Subcutaneous abdominal adipose tissue (tissue), 5 donors: ENCODE results near the gene EIF4G1.

Experiments
- H3K27ac ChIP-seq: one replicate; pipeline ENCODE4 v1.7.0; 2013; ENCODE audit warnings: low read depth, mild to moderate bottlenecking, inconsistent platforms, low read length, moderate library complexity
- H3K27me3 ChIP-seq, 5 donors: one replicate each; pipeline ENCODE4 v1.7.0; 2013; ENCODE audit warnings: low read length in 5 of 5, inconsistent platforms in 1 of 5; ENCODE audit not compliant: control insufficient read depth in 5 of 5, insufficient read depth in 4 of 5
- H3K36me3 ChIP-seq, 5 donors: one replicate each; pipeline ENCODE4 v1.7.0; 2013; ENCODE audit warnings: low read length in 5 of 5; ENCODE audit not compliant: control insufficient read depth in 5 of 5, insufficient read depth in 5 of 5
- H3K4me1 ChIP-seq, 5 donors: one replicate each; pipeline ENCODE4 v1.7.0; 2013; ENCODE audit warnings: low read length in 5 of 5, mild to moderate bottlenecking in 3 of 5, moderate library complexity in 1 of 5; ENCODE audit not compliant: control insufficient read depth in 5 of 5, insufficient read depth in 5 of 5
- H3K4me3 ChIP-seq, 5 donors: one replicate each; pipeline ENCODE4 v1.7.0; 2013; ENCODE audit warnings: low read length in 5 of 5, low read depth in 1 of 5
- H3K9ac ChIP-seq, 5 donors: one replicate each; pipeline ENCODE4 v1.7.0; 2013; ENCODE audit warnings: low read length in 5 of 5, mild to moderate bottlenecking in 4 of 5, moderate library complexity in 3 of 5
- H3K9me3 ChIP-seq, 5 donors: one replicate each; pipeline ENCODE4 v1.7.0; 2013; ENCODE audit warnings: low read length in 5 of 5; ENCODE audit not compliant: control insufficient read depth in 5 of 5
- donor health status: healthy.
- donor health status: healthy.
- donor health status: healthy.
- donor health status: healthy.
- donor health status: healthy.

Gene EIF4G1

DNA sequence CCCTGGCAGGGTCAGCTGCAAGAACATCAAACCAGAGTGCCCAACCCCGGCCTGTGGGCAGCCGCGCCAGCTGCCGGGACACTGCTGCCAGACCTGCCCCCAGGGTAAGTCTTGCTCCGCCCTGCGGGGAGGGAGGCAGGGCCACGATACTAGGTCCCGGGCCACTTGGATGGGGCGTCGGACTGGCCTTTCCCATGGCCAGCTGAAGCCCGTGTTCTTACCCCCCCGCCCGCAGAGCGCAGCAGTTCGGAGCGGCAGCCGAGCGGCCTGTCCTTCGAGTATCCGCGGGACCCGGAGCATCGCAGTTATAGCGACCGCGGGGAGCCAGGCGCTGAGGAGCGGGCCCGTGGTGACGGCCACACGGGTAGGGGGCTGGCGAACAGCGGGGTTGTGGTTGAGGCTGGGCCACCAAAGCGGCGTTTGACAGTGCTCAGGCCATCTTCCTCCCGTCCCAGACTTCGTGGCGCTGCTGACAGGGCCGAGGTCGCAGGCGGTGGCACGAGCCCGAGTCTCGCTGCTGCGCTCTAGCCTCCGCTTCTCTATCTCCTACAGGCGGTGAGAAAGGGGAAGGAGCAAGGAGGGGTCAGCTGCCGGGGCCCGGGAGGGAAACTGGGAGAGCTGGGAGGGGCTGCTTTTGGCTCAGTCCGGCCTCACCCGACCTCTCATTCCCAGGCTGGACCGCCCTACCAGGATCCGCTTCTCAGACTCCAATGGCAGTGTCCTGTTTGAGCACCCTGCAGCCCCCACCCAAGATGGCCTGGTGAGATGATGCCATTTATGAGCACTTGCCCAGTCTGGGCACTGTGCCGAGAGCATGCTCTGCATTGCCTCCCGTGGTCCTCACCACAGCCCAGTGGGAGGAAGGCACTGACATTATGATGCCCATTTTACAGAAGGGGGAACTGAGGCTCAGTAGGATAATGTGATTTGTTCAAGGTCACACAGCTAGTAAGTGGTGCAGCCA, 67.1 kb downstream of the EIF4G1 start:
- Histone ChIP-seq H3K27me3 (peaks cover 0 to 21% (median 5%) of the 10 kb centered on the region in 5 donors), H3K4me3 (peak overlapping the region in 4 of 5 donors; percentile 55 to 66 (median 62)), H3K9me3 (no peaks in the 10 kb centered on the region), H3K36me3 (peaks cover 0 to 28% (median 7%) of the 10 kb centered on the region in 5 donors), H3K27ac (no peak overlapping the region), H3K9ac (peak overlapping the region in 2 of 5 donors; percentile 5 to 32), H3K4me1 (peaks cover 0 to 41% (median 38%) of the 10 kb centered on the region in 5 donors)

DNA sequence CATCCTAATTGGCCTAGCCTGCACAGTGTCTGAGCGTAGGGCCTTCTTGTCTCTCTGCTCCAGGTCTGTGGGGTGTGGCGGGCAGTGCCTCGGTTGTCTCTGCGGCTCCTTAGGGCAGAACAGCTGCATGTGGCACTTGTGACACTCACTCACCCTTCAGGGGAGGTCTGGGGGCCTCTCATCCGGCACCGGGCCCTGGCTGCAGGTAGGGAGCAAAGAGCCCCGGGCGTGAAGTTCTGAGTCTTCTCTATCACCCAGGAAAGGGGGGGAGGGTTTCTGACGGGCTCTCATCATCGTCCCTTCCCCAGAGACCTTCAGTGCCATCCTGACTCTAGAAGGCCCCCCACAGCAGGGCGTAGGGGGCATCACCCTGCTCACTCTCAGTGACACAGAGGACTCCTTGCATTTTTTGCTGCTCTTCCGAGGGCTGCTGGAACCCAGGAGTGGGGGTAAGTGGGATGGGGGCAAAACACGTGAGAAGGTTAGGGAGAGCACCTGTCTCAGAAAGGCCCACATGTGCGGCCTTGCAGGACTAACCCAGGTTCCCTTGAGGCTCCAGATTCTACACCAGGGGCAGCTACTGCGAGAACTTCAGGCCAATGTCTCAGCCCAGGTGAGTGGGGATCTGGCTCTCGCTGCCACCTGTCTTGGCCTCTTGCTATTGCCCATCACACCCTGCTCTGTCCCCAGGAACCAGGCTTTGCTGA, 68.1 kb downstream of the EIF4G1 start:
- Histone ChIP-seq H3K36me3 (peaks cover 0 to 37% (median 7%) of the 10 kb centered on the region in 5 donors), H3K4me3 (no peak overlapping the region), H3K27ac (no peak overlapping the region), H3K9ac (no peak overlapping the region), H3K27me3 (peaks cover 0 to 21% (median 3%) of the 10 kb centered on the region in 5 donors), H3K4me1 (peaks cover 0 to 38% (median 35%) of the 10 kb centered on the region in 5 donors), H3K9me3 (no peaks in the 10 kb centered on the region)

DNA sequence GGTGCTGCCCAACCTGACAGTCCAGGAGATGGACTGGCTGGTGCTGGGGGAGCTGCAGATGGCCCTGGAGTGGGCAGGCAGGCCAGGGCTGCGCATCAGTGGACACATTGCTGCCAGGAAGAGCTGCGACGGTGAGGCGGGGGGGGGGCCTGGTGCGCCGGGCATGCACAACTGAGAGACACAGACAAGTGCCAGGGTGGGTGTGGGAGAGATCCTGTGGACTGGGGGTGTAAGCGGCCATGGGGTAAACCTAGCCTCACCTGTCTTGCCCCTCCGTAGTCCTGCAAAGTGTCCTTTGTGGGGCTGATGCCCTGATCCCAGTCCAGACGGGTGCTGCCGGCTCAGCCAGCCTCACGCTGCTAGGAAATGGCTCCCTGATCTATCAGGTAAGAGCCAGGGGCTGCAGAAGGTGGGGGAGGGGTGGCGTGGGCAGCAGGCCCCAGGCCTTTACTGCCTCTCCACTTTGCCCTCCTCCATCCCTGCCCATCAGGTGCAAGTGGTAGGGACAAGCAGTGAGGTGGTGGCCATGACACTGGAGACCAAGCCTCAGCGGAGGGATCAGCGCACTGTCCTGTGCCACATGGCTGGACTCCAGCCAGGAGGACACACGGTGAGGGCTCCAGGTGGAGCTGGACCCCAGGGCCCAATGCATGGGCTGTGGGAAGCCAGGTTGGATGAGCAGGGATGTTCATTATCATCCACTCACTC, 68.8 kb downstream of the EIF4G1 start:
- no peak overlapping the region for H3K4me3 ChIP-seq
- H3K27ac ChIP-seq, result no peak overlapping the region
- H3K36me3 ChIP-seq, result peaks cover 0 to 41% (median 7%) of the 10 kb centered on the region in 5 donors
- no peak overlapping the region for H3K9ac ChIP-seq
- H3K27me3 ChIP-seq, result peaks cover 0 to 21% (median 2%) of the 10 kb centered on the region in 5 donors
- no peaks in the 10 kb centered on the region for H3K9me3 ChIP-seq
- peaks cover 0 to 31% (median 28%) of the 10 kb centered on the region in 5 donors for H3K4me1 ChIP-seq

DNA sequence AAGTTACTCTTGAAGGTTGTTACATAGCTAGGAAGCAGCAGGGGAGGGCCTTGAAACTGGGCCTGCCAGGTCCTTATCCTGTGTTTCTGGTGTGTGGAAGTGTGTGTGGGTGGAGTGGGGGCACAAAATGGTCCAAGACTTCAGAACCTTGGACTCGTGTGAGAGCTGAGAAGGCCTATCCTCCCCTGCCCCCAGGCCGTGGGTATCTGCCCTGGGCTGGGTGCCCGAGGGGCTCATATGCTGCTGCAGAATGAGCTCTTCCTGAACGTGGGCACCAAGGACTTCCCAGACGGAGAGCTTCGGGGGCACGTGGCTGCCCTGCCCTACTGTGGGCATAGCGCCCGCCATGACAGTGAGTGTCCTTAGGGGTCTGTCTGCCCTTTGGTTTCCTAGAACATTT, 69.9 kb downstream of the EIF4G1 start:
- Histone ChIP-seq H3K36me3 (peaks cover 0 to 49% (median 9%) of the 10 kb centered on the region in 5 donors), H3K4me3 (no peak overlapping the region), H3K9ac (no peak overlapping the region), H3K9me3 (no peaks in the 10 kb centered on the region), H3K27ac (no peak overlapping the region), H3K27me3 (peaks cover 0 to 10% (median 2%) of the 10 kb centered on the region in 5 donors), H3K4me1 (peaks cover 0 to 20% (median 16%) of the 10 kb centered on the region in 5 donors)
